ENCODE measurements around the gene MUC4.

DNA sequence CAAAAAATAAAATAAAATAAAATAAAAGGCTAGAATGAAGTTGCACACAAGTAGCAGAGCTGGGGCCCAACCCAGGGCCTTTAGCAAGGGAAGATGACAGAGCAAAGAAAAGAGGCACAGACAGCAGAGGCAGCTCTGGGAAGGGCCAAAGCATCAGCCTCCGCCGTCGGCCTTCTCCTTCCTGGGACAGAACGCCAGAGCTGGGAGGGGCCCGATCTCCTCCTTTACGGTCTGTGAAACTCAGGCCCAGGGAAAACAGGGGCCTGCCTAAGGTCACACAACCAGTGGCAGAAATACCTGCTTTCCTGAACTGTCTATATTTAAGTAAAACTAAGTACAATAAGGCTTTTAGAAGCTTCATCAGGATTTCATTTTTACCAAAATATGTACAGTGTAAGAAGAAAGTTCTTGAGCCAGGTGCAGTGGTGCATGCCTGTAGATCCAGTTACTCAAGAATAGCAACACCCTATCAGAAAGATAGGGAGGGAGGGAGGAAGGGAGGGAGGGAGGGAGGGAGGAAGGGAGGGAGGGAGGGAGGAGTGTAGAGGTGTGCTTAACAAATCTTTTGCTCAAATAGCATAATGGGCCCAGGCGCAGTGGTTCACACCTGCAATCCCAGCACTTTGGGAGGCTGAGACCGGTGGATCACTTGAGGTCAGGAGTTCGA is 43.0 kb upstream of the MUC4 start:
- TF ChIP-seq, protein P1, sequence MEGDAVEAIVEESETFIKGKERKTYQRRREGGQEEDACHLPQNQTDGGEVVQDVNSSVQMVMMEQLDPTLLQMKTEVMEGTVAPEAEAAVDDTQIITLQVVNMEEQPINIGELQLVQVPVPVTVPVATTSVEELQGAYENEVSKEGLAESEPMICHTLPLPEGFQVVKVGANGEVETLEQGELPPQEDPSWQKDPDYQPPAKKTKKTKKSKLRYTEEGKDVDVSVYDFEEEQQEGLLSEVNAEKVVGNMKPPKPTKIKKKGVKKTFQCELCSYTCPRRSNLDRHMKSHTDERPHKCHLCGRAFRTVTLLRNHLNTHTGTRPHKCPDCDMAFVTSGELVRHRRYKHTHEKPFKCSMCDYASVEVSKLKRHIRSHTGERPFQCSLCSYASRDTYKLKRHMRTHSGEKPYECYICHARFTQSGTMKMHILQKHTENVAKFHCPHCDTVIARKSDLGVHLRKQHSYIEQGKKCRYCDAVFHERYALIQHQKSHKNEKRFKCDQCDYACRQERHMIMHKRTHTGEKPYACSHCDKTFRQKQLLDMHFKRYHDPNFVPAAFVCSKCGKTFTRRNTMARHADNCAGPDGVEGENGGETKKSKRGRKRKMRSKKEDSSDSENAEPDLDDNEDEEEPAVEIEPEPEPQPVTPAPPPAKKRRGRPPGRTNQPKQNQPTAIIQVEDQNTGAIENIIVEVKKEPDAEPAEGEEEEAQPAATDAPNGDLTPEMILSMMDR (conservative IDR thresholded peaks at IDR 0.05) = no peak
- no peak for TF ChIP-seq EZH2 (IDR thresholded peaks at IDR 0.05; ENCODE audit: low read depth)

Measured in PC-9 (cell line).